Measurements from ENCODE around the gene IL10RB. TPM values are rescaled to one million over a fixed set of nuclear protein-coding genes. Genes with fewer than 3 reads are reported as not detected.

The IL10RB gene
- total RNA-seq, 4 donors from 2014 or later = 15.7 to 104 (median 63.2) TPM

DNA sequence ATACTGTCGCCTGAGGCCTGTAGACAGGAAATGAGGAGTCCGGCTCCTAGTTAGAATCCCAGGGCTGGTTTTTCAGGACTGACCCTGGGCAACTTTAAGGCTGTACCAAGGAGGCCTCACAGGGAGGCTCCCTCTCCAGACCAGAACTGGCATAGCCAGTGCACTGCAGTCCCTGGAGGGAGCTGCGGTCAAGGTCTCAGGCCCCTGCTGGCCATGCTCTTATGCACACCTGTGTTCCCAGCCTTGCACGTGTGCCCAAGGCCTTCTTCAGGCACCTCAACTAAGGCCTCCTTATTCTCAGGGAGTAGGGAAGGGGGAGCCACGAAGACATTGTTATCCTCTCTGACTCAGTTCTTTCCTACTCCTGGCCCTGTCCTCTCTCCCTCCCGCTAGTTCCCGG, 36.6 kb downstream of the IL10RB start:
- Histone ChIP-seq H3K4me1 (peaks cover 5 to 37% (median 17%) of the 10 kb centered on the region in 4 donors), H3K27ac (no peak overlapping the region), H3K36me3 (no peaks in the 10 kb centered on the region), H3K4me3 (no peak overlapping the region), H3K27me3 (no peaks in the 10 kb centered on the region), H3K9me3 (no peaks in the 10 kb centered on the region)
- 82 to 90% methylated on average over 3 to 7 of the region's 7 CpGs for WGBS, 2 donors (ENCODE audit: low coverage in 1 of 2)
- intact Hi-C loops (cut with DNase I; ENCODE audit: low total_unique reads) = no loop called here
- in situ Hi-C loops (cut with MboI; ENCODE audit: low pct_ligation_motif_present in 1 of 4, low pct_unique_long_range_greater_than_20kb in 1 of 4, low sequenced_read_pairs in 3 of 4) = no loop called here
- TF ChIP-seq POLR2A (IDR thresholded peaks at IDR 0.05) (no peak), POLR2AphosphoS5 (IDR thresholded peaks at IDR 0.05) (no peak), EP300 (IDR thresholded peaks at IDR 0.05; ENCODE audit: low read depth) (no peak)
- TF ChIP-seq, protein P1, sequence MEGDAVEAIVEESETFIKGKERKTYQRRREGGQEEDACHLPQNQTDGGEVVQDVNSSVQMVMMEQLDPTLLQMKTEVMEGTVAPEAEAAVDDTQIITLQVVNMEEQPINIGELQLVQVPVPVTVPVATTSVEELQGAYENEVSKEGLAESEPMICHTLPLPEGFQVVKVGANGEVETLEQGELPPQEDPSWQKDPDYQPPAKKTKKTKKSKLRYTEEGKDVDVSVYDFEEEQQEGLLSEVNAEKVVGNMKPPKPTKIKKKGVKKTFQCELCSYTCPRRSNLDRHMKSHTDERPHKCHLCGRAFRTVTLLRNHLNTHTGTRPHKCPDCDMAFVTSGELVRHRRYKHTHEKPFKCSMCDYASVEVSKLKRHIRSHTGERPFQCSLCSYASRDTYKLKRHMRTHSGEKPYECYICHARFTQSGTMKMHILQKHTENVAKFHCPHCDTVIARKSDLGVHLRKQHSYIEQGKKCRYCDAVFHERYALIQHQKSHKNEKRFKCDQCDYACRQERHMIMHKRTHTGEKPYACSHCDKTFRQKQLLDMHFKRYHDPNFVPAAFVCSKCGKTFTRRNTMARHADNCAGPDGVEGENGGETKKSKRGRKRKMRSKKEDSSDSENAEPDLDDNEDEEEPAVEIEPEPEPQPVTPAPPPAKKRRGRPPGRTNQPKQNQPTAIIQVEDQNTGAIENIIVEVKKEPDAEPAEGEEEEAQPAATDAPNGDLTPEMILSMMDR (IDR thresholded peaks at IDR 0.05) = no peak
- DNase-seq = no peak

DNA sequence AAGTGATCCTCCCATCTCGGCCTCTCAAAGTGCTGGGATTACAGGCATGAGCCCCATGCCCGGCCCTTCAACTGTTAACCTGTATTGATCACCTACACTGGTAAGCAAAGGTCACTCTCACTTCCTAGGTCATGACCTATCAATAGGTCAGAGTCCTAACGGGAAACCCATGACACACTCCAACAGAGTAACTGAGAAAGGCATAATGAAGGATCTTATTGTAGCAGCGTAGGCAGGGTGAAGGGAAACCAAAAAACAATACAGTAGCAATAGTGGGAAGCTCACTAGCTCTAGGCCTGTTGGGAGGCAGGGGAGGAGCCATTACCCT, 39.1 kb downstream of the IL10RB start:
- intact Hi-C loops (cut with DNase I; ENCODE audit: low total_unique reads) (no loop called here), in situ Hi-C loops (cut with MboI; ENCODE audit: low pct_ligation_motif_present in 1 of 4, low pct_unique_long_range_greater_than_20kb in 1 of 4, low sequenced_read_pairs in 3 of 4) (no loop called here)
- no peaks in the 10 kb centered on the region for H3K27me3 ChIP-seq
- no peak for DNase-seq
- H3K9me3 ChIP-seq = no peaks in the 10 kb centered on the region
- H3K4me3 ChIP-seq = no peak overlapping the region
- WGBS, 2 donors (ENCODE audit: low coverage in 1 of 2) = 86 to 94% methylated on average over 1 to 4 of the region's 4 CpGs
- TF ChIP-seq, protein P1 (IDR thresholded peaks at IDR 0.05) = no peak
- no peak for TF ChIP-seq POLR2AphosphoS5 (IDR thresholded peaks at IDR 0.05)
- no peak for TF ChIP-seq EP300 (IDR thresholded peaks at IDR 0.05; ENCODE audit: low read depth)
- no peak for TF ChIP-seq POLR2A (IDR thresholded peaks at IDR 0.05)
- peaks cover 5 to 19% (median 15%) of the 10 kb centered on the region in 4 donors for H3K4me1 ChIP-seq
- no peak overlapping the region for H3K27ac ChIP-seq
- no peaks in the 10 kb centered on the region for H3K36me3 ChIP-seq

DNA sequence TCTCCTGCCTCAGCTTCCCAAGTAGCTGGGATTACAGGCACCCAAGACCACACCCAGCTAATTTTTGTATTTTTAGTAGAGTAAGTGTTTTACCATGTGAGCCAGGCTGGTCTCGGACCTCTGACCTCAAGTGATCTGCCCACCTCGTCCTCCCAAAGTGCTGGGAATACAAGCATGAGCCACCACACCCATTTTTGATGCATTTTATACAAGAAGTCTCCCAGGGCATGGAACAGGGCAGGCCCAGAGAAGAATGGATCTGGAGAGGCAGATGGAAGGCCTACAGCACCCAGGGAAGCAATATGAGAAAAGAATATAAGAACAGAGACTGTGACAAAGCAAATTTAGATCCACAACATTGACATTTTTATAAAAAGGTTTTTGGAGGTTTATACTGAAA, 39.8 kb downstream of the IL10RB start:
- Histone ChIP-seq H3K4me1 (peaks cover under 1 to 13% (median 10%) of the 10 kb centered on the region in 4 donors), H3K4me3 (no peak overlapping the region), H3K9me3 (no peaks in the 10 kb centered on the region), H3K27me3 (no peaks in the 10 kb centered on the region), H3K36me3 (no peaks in the 10 kb centered on the region), H3K27ac (no peak overlapping the region)
- DNase-seq = no peak
- TF ChIP-seq, protein P1 (IDR thresholded peaks at IDR 0.05) = no peak
- no peak for TF ChIP-seq EP300 (IDR thresholded peaks at IDR 0.05; ENCODE audit: low read depth)
- TF ChIP-seq POLR2A (IDR thresholded peaks at IDR 0.05) = no peak
- TF ChIP-seq POLR2AphosphoS5 (IDR thresholded peaks at IDR 0.05) = no peak
- in situ Hi-C loops (cut with MboI; ENCODE audit: low pct_ligation_motif_present in 1 of 4, low pct_unique_long_range_greater_than_20kb in 1 of 4, low sequenced_read_pairs in 3 of 4) (no loop called here), intact Hi-C loops (cut with DNase I; ENCODE audit: low total_unique reads) (no loop called here)
- 92% methylated on average over 2 of the region's 2 CpGs; no CpG with 5 or more reads in 1 of the 2 donors for WGBS, 2 donors (ENCODE audit: low coverage in 1 of 2)

DNA sequence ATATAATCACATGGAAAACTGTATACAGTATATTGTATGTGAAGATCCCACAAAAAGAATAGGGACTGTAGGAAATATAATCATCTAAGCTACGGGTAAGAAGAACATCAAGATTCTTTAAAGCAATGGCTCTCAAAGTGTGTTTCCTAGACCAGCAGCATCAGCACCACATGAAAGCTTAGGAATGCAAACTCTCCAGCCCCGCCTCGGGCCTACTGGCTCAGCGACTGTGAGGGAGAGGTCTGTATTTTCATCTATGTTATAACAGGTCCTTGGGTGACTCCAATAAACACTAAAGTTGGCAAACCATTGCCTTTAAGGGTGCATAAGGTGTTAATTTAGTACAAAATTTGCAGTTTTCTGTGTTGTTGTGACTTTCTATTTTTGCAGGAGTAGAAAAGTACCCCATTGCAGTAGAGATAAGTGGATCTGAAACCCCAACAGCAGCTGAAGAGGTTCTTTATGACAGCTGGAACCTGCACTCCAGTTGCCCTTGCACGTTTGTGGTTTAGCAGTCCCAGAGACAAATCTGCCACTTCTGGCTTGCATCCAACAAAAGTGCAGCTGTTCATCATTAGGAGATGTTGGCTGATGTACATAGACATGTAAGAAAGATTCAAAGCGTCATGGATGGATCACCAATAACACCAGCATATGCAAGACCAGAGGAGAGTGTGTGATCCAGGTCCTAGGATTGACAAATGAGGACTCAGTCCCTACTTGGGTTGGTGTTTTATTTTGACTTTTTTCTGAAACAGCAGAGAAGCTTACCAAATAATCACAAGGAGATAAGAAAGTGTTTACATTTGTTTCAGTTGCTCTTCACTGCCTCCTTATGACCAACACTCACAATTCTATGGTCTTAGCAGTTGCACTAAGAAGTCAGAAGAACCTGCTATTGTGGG, 42.7 kb downstream of the IL10RB start:
- peak; percentile 71 for DNase-seq
- no peaks in the 10 kb centered on the region for H3K9me3 ChIP-seq
- peak overlapping the region in 2 of 4 donors; percentile 12 to 28 for H3K27ac ChIP-seq
- no peak overlapping the region for H3K4me3 ChIP-seq
- in situ Hi-C loops (cut with MboI; ENCODE audit: low pct_ligation_motif_present in 1 of 4, low pct_unique_long_range_greater_than_20kb in 1 of 4, low sequenced_read_pairs in 3 of 4) = no loop called here
- no peaks in the 10 kb centered on the region for H3K4me1 ChIP-seq
- WGBS, 2 donors (ENCODE audit: low coverage in 1 of 2) = 48 to 60% methylated on average over 5 to 6 of the region's 6 CpGs
- H3K36me3 ChIP-seq = no peaks in the 10 kb centered on the region
- no peaks in the 10 kb centered on the region for H3K27me3 ChIP-seq
- intact Hi-C loops (cut with DNase I; ENCODE audit: low total_unique reads) = no loop called here
- peak in 1 of 3 donors; percentile 11 for TF ChIP-seq POLR2AphosphoS5 (IDR thresholded peaks at IDR 0.05)
- TF ChIP-seq, protein P1 (IDR thresholded peaks at IDR 0.05) = no peak
- TF ChIP-seq POLR2A (IDR thresholded peaks at IDR 0.05) = no peak
- TF ChIP-seq EP300 (IDR thresholded peaks at IDR 0.05; ENCODE audit: low read depth) = no peak

Data from transverse colon (tissue), 4 donors.